Esophagus squamous epithelium (tissue), 4 donors: ENCODE measurements around the gene LRBA.
"Not testable (repeated sequence)": the region's sequence is repeated elsewhere in the genome, so short reads cannot be mapped to it uniquely, and the experiment has no call there.

Source experiments
- CTCF ChIP-seq, 6 experiments: fragments of 450-650 bp in 4 of 6; fragments of 200-600 bp in 2 of 6; sonication (generic) in 2 of 6; IDR thresholded peaks; one replicate each; pipeline ENCODE4 v1.5.1; 2016 to 2019; ENCODE audit warnings: antibody characterized with exemption in 6 of 6, mild to moderate bottlenecking in 4 of 6, moderate library complexity in 4 of 6
- POLR2A ChIP-seq, 4 donors: fragments of 450-650 bp; IDR thresholded peaks; one replicate each; pipeline ENCODE4 v1.6.1; 2017; ENCODE audit warnings: antibody characterized with exemption in 4 of 4, mild to moderate bottlenecking in 4 of 4, moderate library complexity in 3 of 4

GRCh38 chr4:151029006-151029405, 13.9 kb upstream of the LRBA start:
- not testable (repeated sequence) for TF ChIP-seq CTCF, POLR2A (IDR thresholded peaks at IDR 0.05)
